ENCODE results near the gene KCTD13.
"Not testable (repeated sequence)": the region's sequence is repeated elsewhere in the genome, so short reads cannot be mapped to it uniquely, and the experiment has no call there.

Gene KCTD13

DNA sequence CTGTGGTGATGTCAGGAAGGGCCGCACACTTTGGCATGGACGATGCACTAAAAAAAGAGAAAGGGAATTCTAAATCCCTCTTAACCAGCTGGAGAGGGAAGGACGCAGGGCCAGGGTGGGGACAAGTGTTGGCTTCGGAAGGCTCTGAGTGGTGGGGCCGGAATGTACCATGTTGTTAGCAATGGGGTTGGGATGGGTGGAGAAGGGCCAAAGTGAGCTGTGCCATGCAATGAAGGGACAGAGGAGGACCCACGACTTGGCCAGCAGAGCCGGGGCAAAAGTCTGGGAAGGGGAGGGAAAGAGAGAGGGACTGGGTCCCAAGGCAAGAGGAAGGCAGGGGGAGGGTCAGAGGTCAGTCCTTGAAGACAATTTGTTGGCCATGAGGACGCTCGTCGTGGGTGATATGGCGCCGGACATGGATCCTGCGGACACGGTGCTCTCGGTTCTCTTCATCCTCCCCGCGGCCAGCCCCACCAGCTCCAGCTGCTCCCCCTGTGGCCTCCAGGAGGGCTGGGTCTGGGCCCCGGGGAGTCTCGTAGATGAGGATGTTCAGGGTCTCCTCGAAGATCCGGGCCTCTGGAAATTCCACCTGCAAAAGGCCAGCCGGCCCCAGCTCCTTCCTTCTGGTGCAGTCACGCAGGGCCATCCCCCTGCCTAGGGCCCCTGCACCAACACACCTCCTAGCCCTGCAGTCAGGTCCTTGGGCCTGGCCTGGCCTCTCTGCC lies 19.3 kb downstream of the KCTD13 start:
- DNase-seq, result no peak

DNA sequence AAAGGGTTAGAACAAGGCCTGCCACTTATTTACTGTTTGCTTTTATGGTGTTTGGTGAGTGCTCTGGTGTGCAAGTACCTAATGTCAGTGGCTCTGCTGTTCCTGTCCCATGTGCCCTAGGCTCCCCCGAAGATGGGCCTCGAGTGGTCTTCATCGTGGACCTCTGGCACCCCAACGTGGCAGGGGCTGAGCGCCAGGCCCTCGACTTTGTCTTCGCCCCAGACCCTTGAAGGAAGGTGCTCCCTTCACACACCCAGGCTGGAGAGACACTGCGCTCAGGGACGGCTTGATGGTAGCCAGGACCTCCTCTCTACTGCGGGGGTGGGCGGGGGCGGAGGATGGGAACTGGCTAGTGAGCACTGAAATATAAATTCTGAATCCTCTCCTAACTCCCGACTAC lies 20.4 kb downstream of the KCTD13 start:
- DNase-seq, result no peak

DNA sequence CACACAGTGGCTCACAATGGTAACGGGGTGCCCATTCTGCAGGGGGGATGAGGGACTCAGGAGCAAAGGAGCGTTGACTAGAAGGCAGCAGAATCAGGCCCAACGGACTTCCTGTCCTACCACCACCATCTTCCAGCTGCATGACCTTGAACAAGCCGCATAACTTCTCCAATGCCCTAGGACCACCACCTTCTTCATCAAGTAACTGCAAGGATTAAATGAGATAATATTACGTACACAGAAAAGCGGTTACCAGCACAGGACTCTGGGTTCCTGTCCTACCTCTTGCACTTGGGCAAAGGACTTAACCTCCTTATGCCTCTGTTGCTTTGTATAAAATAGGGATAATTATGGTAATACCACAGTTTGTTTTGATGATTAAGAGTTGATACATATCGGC lies 21.1 kb downstream of the KCTD13 start:
- no peak for DNase-seq

DNA sequence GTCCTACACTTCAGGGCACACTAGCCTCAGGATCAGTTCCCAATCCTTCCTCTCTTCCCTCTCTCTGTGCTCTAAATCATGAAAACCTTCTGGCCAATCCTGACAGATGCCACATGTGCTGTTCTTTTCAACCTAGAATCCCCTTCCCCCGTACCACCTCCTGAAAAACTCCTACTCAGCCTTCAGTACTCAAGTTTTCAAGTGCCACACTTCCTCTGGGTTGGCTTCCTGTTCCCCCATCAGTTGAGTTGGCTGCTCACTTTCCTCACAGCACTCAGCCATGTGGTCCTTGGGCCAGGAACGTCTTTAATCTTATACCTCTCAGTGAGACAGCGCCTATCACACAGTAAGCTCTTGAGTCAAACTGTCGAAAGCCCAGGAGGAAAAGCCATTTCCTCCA lies 22.4 kb downstream of the KCTD13 start:
- no peak for DNase-seq

DNA sequence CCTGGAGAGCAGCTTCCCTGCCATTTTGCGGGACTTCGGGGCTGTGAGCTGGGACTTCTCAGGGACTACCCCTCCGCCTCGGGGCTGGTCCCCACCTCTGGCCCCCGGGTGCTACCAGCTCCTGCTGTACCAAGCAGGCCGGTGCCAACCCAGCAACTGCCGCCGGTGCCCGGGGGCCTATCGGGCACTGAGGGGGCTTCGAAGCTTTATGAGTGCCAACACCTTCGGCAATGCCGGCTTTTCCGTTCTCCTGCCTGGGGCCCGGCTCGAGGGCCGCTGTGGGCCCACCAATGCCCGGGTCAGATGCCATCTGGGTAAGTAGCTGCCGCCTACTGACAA lies 24.4 kb downstream of the KCTD13 start:
- DNase-seq, result no peak

DNA sequence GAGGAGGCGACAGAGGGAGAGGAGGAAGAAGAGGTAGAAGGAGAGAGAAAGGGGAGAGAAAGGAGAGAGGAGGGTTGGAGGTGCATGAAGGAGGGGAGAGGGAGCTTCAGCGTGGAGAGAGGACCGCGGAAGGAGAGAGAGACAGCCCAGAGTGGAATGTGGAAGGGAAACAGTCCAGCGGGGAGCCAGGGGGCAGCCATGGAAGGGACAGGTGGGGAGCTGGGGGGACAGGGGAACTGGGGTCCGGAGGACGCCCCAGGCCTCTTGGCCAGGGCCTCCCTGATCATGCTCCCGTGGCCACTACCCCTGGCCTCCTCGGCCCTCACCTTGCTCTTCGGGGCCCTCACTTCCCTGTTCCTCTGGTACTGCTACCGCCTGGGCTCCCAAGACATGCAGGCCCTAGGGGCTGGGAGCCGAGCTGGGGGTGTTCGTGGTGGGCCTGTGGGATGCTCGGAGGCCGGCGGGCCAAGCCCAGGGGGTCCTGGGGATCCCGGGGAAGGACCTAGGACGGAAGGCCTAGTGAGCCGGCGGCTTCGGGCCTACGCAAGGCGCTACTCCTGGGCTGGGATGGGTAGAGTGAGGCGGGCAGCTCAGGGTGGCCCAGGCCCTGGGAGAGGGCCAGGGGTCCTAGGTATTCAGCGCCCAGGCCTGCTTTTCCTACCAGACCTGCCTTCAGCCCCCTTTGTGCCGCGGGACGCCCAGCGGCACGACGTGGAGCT lies 25.0 kb downstream of the KCTD13 start:
- DNase-seq, result no peak

DNA sequence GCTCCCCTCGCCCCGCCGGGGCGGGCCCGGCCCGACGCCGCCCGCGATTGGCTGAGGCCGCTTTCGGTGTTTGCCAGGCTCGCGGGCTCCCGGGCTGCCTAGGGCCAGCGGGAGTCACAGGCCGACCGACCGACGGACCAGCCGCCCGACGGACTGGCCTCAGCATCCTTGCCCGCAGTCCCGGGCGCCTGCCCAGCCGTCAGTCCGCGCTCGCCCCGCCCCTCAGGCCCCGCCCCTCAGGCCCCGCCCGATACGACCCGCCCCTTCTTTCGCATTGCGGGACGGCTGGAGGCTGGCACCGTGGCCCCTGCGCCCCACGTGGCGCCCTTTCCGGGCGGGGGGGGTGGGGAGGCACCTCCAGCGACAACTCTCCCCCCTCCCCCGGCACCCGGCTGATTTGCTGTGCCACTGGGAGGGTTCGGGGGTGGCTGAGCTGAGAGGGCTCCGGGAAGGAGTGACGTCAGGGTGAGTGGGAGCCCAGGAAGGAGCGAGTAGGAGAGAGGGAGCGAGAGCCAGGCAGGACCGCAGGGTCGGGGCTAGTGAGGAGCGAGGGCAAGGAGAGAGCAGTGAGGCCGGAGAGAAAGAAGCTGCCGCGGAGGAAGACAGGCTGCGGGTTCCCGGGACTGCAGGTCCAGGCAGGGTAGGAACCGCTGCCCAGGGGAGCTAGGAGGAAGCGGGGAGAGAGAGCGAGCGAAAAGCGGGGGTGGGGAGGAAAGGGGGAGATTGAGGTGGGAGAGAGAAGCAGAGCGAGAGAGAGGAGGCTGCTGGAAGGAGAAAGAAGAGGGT lies 25.7 kb downstream of the KCTD13 start, which contains the start of gene ASPHD1:
Gene ASPHD1 (plus strand): TSS at position 387 of the 786 bp plus-strand sequence. CDS start 484 bp downstream, outside the sequence.
- DNase-seq, result peak; percentile 89

DNA sequence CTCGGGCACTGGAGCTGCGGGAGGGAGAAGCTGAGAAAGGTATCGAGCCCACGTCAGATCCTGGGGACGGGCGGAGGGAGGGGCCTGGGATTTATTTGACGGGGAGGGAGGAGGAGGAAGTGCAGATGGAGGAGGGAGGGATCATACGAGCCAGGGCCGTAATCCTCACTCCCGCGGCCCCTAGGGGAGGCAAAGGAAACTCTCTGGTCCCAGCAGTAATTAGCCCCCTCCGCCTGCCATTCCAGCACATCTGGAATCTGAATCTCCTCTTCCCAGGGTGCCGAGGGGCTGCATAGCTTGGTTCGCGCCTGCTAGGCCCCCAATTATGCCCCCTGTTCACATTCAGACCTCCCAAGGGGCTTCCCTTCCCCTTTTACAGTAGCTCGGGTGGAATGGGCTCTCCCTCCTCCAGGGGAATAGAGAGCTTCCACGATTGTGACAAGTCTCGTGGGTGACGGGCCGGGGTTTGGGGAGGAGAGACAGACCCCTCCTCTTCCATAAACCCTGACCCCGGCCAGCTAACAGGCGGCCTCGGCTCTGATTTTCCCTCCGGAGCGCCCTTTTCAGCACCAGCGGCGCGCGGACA lies 26.4 kb downstream of the KCTD13 start, which contains the start of gene SEZ6L2:
Gene SEZ6L2 (minus strand): TSS at position 35 of the 586 bp plus-strand sequence. CDS start 531 bp downstream, outside the sequence.
- DNase-seq, result no peak

DNA sequence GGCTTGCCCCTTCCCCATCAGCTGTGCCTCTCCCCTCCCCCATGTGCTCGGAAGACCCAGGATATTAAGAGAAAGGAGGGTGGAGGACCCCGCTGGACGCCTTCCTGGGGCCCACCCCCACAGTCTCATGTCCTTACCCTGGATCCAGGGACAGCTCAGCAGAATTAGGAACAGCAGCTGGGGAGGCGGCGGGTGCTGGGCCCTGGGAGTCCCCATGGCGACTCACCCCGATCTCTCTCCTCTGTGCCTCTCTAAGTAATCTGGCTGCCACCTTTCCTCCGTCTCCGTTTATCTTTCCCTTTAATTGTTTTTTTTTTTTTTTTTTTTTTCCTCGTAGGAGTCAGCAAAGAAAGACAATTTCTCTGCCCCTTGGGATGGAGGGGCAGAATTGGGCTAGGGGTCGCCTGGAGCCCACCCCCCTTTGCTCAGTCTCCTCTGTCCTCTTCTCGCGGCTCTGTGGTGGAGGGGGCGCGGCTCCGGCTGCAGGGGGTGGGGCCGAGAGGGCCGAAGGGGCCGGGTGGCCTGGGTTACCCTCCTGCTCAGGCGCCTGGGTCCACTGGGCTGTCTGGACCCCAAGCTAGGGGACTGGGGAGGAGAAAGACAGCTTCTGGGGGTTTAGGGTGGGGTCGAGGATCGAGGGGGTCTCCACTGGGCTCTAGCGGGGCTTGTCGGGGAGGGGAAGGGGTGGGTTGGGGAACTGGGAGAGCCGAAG lies 27.1 kb downstream of the KCTD13 start:
- DNase-seq, result no peak

DNA sequence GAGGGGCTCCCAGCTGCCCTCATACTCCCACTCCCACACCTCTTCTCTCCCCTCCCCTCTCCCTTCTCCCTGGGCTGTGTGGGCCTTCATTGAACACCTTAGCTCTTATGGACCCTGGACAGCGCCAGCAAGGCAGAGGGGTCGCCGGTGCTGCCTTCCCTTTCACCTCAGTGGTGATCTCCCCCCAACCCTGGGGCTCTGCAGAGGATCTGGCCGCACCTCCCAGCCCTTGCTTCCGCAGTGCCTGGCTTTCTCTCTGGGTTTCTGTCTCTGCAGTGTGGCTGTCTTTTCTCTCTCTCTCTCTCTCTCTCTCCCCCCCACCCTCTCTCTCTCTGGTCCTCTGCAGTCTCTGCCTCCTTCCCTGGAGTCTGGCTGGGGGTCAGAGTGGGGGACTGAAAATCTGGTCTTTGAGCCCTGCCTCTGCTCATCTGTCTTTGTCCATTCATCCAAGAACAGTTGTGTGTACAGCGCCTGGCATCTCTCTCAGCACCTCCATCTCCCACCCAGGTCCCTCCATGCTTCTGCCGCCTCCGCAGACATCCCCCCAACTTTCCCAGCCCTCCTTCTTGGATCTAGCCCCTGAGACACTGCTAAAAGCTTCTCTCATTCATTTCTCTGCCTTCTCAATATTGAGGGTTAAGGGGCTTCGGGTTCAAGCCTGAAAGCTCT lies 27.8 kb downstream of the KCTD13 start:
- DNase-seq, result no peak

DNA sequence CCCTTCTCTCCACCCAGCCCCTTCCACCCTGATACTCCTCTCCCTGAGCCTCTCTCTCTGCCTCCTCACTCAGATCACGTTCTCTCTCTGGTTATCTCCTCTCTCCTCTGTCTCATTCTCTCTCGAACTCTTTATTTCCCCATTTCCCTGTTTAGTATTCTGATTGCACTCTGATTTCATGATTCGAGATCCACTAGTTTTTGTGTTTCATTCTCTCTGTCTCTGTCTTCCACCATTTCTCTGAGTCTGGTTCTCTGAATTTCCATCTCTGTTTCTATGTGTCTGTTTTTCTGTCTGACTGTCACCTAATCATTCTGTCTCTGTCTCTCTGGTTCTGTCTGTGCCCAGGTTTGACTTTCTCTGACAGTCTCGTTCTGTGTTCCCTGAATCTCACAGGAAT lies 28.7 kb downstream of the KCTD13 start:
- DNase-seq, result no peak

DNA sequence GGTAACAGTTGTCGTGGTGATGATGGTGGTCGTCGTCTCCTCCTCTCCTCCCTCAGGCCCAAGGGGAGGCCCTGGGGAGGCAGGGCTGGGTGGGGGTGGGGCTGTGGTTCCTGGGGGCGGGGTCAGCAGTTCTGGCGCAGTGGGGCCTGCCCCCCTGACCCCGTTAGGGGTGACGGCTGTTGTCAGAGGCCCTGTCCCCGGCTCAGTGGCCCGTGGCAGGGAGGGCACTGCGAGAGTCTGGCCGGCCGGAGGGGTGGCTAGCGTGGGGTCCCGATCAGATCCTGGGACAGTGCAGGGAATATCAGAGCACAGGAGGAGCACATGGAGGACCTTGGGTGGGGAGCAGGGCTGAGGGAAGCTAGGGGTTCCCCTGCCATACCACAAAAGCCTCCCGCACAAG lies 29.2 kb downstream of the KCTD13 start:
- DNase-seq, result no peak

DNA sequence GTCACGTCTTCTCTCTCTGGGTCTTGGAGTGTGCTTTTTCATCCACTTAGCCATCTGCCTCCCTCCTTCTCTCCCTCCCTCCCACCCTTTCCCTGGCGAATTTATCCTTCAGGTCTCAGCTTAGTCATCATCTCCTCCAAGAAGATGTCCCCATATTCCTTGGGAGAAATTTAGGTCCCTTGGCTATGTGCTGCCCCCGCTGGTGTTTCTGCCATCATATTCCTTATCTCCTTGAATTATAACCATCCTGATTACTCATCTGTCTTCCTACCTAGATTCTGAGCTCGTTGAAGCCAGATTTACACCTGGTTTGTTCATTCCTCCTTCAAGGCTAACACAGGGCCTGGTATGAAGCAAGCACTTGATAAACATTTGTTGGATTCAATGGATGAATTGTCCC lies 31.7 kb downstream of the KCTD13 start:
- DNase-seq, result no peak

DNA sequence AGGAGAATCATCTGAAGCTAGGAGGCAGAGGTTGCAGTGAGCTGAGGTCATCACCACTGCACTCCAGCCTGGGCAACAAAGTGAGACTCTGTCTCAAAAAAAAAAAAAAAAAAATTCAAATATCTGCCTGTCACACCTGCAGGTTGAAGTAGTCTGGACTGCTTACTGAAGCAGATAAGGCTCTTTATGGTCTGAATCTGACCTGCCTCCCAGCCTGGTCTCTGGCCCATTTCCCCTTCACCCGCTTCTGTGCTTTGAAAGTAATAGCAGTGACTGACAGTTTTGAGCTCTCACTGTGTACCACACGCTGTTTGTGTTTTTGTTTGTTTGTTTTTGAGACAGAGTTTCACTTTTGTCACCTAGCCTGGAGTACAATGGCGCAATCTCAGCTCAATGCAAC lies 32.5 kb downstream of the KCTD13 start:
- DNase-seq, result no peak

DNA sequence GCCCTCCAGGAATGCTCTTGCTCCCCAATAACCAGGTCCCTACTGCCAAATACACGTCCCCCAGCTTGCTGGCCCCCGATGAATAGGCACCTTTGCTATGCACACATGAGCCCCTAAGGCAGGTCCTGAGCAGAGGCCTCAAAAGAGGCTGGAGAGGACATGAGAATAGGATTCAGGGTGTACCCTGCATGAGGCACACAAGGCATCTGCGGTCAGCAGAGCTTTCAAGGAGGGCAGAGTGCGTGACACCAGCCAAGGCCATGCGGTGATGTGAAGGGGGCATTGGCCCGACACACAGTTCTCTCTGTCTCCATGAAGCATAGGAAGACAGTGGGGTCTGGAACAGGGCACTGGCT lies 33.6 kb downstream of the KCTD13 start:
- DNase-seq, result no peak

DNA sequence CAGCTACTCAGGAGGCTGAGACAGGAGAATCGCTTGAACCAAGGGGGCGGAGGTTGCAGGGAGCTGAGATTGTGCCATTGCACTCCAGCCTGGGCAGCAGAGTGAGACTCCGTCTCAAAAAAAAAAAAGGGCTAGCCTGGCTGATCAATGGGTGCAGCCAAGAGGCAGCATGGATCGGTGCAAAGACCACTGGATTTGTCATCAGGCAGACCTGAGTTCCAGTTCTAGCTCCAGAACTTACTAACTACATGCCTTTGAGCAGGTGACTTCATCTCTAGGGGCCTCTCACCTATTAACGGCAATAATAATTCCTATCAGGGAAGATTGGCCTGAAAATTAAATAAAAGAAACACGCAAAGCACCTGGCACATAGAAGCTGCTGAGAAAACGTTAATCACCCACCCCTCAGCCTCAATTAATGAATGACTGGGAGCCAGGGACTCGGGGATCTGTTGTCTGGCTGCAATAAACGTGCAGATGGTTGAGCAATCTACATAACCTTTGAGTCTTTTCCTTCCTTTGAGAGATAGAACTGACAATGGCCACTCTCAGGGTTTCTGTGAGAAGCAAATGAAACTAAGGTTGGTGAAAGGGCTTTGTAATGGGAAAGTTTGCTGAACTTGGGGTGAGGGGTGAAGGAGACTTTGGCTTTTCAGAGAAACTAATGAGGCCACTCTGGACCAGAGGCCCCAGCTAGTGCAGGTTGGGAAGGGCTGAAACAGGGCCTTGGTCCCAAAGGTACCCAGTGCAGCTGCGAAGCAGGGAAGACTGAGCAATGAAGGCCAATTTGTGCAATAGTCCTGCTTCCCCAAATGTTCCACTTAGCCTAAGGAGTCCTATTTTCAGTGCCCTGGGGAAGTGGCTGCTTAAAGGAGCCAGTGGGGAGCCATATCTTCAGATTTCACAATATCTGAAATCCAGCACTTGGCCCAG lies 34.2 kb downstream of the KCTD13 start:
- DNase-seq, result no peak

DNA sequence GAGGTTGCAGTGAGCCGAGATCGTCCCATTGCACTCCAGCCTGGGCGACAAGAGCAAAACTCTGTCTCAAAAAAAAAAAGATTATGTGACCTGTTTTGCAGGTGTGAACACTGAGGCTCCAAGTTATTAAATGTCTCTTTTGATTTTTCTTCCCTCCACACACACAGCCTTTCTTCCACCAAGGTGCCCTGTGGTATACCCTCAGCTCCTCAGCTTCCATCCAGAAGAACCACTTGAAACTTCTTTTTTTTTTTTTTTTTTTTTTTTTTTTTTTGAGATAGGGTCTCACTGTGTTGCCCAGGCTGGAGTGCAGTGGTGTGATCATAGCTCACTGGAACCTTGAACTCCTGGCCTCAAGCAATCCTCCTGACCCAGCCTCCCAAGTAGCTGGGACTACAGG lies 36.7 kb downstream of the KCTD13 start:
- not testable (repeated sequence) for DNase-seq

DNA sequence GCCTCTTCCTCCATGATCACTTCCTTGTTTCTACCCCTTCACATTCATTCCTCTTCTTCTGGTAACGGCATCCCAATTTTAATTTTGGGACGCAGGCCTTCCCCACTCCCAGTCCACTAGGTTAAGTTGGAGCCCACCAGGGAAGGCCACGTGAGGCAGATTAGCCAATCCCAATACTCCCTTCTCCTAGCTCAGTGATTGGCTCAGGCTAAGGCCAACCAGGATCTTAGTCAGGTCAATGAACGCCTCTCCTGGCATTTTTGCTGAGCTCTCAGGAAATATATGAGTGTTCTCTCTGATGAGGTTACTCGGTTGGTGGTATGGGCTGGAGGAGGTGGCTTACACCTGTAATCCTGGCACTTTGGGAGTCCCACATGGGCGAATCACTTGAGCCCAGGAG lies 42.0 kb downstream of the KCTD13 start:
- DNase-seq, result no peak

DNA sequence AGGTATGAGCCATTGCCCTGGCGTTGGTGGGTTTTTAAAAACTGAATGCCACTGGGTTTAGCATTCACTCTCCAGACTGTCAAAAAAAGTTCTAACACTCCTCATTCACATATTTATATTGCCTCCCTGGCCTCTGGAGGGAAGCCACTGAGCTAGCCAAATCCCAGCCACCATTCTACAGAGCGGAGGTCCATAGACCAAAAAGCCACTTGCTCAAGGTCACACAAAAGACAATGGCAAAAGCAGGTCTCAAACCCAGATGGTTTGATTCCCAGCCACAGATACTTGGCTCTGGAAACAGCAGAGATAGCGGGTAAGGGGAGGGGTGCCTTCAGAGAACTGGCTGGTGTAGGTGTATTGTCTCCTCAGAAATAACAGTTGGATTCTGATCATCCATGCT lies 45.0 kb downstream of the KCTD13 start:
- DNase-seq, result no peak

DNA sequence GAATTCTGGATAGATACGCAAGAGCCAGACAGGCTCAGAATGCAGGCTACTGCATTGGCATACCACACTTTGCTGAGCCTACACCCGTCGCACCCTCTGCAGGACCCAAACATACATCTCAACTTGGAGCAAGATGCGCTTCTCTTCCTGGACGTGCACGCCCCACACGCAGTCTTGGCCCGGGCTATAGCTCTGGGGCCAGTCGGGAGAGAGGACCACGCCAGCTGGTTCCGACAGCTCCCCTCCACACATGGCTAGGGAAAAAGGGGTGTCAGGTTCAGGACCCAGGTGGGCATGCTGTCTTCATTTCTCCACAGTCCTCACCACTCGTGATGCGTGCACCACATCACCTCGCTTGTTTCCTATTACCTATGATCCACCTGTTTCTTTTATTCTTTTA lies 47.9 kb downstream of the KCTD13 start:
- DNase-seq, result no peak

All from activated T-cell treated with anti-CD3 and anti-CD28 coated beads, Interleukin-2, amount 50 U/mL, for 1 hour (primary cell).